ENCODE results near the gene IGSF5. TPM values are rescaled to one million over a fixed set of nuclear protein-coding genes. Genes with fewer than 3 reads are reported as not detected.

The IGSF5 gene
- total and polyA plus RNA-seq, 9 of the 15 experiments (the other 6 are each of a cell fraction or from before 2014, with no cell fraction given): not detected

- in situ Hi-C loops (cut with MboI) (loop anchor here (5.0 kb wide), 1 partner anchor 181 kb away; no protein-coding TSS in a partner anchor), intact Hi-C loops (cut with micrococcal nuclease) (no loop called here)
- H3K9me1 ChIP-seq (ENCODE audit: control insufficient read depth, insufficient read depth, low read length): no peaks in the 10 kb centered on the region
- no peaks in the 10 kb centered on the region for H4K20me1 ChIP-seq (replicated peaks; ENCODE audit: control insufficient read depth, insufficient read depth, low read length)
- 0% methylated on average over 1 of the region's 1 CpG for WGBS (ENCODE audit: insufficient coverage, low coverage, missing lambda C conversion rate)
- no peak overlapping the region for H3K9ac ChIP-seq (ENCODE audit: insufficient read depth in 1 of 2, low read depth in 2 of 2, low read length in 2 of 2)
- H3K36me3 ChIP-seq (ENCODE audit: control insufficient read depth, insufficient read depth, low read length): no peaks in the 10 kb centered on the region
- H2AFZ ChIP-seq (ENCODE audit: low read depth, low read length): no peak overlapping the region
- POLR2A ChIA-PET: no interaction called here
- no TSS peak for BruUV-seq (replicated peaks)
- no peak overlapping the region for H3K4me2 ChIP-seq (ENCODE audit: insufficient read depth, low read length)
- H3K27ac ChIP-seq (ENCODE audit: extremely low read depth, low read depth, low read length): no peak overlapping the region
- no peak for FAIRE-seq
- no peak for ATAC-seq
- H3K79me2 ChIP-seq (ENCODE audit: control insufficient read depth, insufficient read depth, low read length): no peaks in the 10 kb centered on the region
- no peaks in the 10 kb centered on the region for H3K9me3 ChIP-seq (replicated peaks; ENCODE audit: control insufficient read depth, insufficient read depth, low read depth, low read length)
- DNase-seq (ENCODE audit: extremely low read depth in 1 of 4, low spot score in 3 of 4): no peak
- no peaks in the 10 kb centered on the region; a peak in 1 of 5 replicates for H3K27me3 ChIP-seq (ENCODE audit: control insufficient read depth in 2 of 2, insufficient read depth in 2 of 2, low read length in 2 of 2)
- H3K4me1 ChIP-seq (replicated peaks in 1 of 2; ENCODE audit: control insufficient read depth in 2 of 2, insufficient read depth in 2 of 2, low read length in 2 of 2): no peaks in the 10 kb centered on the region
- CTCF ChIA-PET (ENCODE audit: low intra/inter-chr PET ratio): no interaction called here
- no peak overlapping the region for H3K4me3 ChIP-seq
- TF ChIP-seq NFE2 (IDR thresholded peaks at IDR 0.05; ENCODE audit: low read depth) (0 out of 2 replicates have a peak, but pooled peaks have one; percentile 19), SETDB1 (IDR thresholded peaks at IDR 0.05; ENCODE audit: low read length) (no peak)
Measured at GRCh38 chr21:39703578-39703977, 41.4 kb upstream of the IGSF5 start.

DNA sequence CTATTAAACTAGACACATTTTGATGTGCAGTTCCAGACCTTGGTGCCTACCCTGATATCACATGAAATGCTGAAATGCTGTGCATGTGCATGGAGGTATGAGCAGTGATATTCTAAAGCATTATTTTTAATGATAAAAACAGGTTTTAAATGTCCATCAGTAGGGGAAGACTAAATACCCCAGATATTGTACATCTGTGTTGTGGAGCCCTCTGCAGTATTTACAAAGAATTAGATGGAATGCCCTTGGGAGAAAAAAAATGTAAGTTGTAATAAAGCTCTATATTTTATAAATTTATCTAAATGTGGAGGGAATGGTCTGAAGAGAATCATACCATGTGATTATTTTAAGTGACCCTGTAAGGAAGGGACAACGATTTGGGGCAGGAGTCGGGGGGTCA is 39.1 kb upstream of the IGSF5 start:
- Histone ChIP-seq H3K9me1 (ENCODE audit: control insufficient read depth, insufficient read depth, low read length) (no peaks in the 10 kb centered on the region), H3K9me3 (replicated peaks; ENCODE audit: control insufficient read depth, insufficient read depth, low read depth, low read length) (no peaks in the 10 kb centered on the region), H3K4me3 (no peak overlapping the region), H3K9ac (ENCODE audit: insufficient read depth in 1 of 2, low read depth in 2 of 2, low read length in 2 of 2) (no peak overlapping the region), H3K27me3 (ENCODE audit: control insufficient read depth in 2 of 2, insufficient read depth in 2 of 2, low read length in 2 of 2) (peaks cover 0 to 3% of the 10 kb centered on the region in 2 experiments; a peak in 1 of 5 replicates), H3K79me2 (ENCODE audit: control insufficient read depth, insufficient read depth, low read length) (no peaks in the 10 kb centered on the region), H3K36me3 (ENCODE audit: control insufficient read depth, insufficient read depth, low read length) (no peaks in the 10 kb centered on the region), H2AFZ (ENCODE audit: low read depth, low read length) (no peak overlapping the region), H3K27ac (ENCODE audit: extremely low read depth, low read depth, low read length) (no peak overlapping the region), H3K4me1 (replicated peaks in 1 of 2; ENCODE audit: control insufficient read depth in 2 of 2, insufficient read depth in 2 of 2, low read length in 2 of 2) (no peaks in the 10 kb centered on the region), H4K20me1 (replicated peaks; ENCODE audit: control insufficient read depth, insufficient read depth, low read length) (no peaks in the 10 kb centered on the region), H3K4me2 (ENCODE audit: insufficient read depth, low read length) (no peak overlapping the region)
- FAIRE-seq (no peak), DNase-seq (ENCODE audit: extremely low read depth in 1 of 4, low spot score in 3 of 4) (no peak), ATAC-seq (no peak)
- ChIA-PET CTCF (ENCODE audit: low intra/inter-chr PET ratio) (no interaction called here), POLR2A (no interaction called here)
- in situ Hi-C loops (cut with MboI): no loop called here
- 4% methylated on average over 2 of the region's 2 CpGs for WGBS (ENCODE audit: insufficient coverage, low coverage, missing lambda C conversion rate)
- intact Hi-C loops (cut with micrococcal nuclease): no loop called here
- no peak for TF ChIP-seq ZNF644 (tag; IDR thresholded peaks at IDR 0.05; ENCODE audit: low read depth)
- TF ChIP-seq MAZ (CRISPR knock-in tag; conservative IDR thresholded peaks at IDR 0.05 in 1 of 2, IDR thresholded peaks at IDR 0.05 in 1 of 2): no peak
- peak in 1 of 2 experiments; percentile 28; a peak in 1 of 4 replicates for TF ChIP-seq RAD21 (CRISPR knock-in tag; conservative IDR thresholded peaks at IDR 0.05 in 1 of 2, IDR thresholded peaks at IDR 0.05 in 1 of 2)
- TF ChIP-seq, protein P1, sequence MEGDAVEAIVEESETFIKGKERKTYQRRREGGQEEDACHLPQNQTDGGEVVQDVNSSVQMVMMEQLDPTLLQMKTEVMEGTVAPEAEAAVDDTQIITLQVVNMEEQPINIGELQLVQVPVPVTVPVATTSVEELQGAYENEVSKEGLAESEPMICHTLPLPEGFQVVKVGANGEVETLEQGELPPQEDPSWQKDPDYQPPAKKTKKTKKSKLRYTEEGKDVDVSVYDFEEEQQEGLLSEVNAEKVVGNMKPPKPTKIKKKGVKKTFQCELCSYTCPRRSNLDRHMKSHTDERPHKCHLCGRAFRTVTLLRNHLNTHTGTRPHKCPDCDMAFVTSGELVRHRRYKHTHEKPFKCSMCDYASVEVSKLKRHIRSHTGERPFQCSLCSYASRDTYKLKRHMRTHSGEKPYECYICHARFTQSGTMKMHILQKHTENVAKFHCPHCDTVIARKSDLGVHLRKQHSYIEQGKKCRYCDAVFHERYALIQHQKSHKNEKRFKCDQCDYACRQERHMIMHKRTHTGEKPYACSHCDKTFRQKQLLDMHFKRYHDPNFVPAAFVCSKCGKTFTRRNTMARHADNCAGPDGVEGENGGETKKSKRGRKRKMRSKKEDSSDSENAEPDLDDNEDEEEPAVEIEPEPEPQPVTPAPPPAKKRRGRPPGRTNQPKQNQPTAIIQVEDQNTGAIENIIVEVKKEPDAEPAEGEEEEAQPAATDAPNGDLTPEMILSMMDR (IDR thresholded peaks at IDR 0.05 in 2 of 3, conservative IDR thresholded peaks at IDR 0.05 in 1 of 3; ENCODE audit: insufficient read depth in 2 of 3, low read depth in 1 of 3, low read length in 3 of 3): peak in 1 of 3 experiments; percentile 27; a peak in 1 of 6 replicates
- TF ChIP-seq JUND (IDR thresholded peaks at IDR 0.05; ENCODE audit: borderline replicate concordance, low read depth, low read length): no peak
- no peak for TF ChIP-seq JUND (tag; IDR thresholded peaks at IDR 0.05; ENCODE audit: borderline replicate concordance, low read depth, low read length)
- BruUV-seq (replicated peaks): no TSS peak
